GM19324 (cell line): ENCODE data around the gene EXOC4.

ENCODE experiments used
- ATAC-seq: cut with Tn5 transposase; IDR thresholded peaks from one replicate; pipeline ENCODE4 v1.9.1; 2021; ENCODE audit warnings: mild to moderate bottlenecking, moderate library complexity; ENCODE audit not compliant: unreplicated experiment, low FRiP score

The EXOC4 gene

DNA sequence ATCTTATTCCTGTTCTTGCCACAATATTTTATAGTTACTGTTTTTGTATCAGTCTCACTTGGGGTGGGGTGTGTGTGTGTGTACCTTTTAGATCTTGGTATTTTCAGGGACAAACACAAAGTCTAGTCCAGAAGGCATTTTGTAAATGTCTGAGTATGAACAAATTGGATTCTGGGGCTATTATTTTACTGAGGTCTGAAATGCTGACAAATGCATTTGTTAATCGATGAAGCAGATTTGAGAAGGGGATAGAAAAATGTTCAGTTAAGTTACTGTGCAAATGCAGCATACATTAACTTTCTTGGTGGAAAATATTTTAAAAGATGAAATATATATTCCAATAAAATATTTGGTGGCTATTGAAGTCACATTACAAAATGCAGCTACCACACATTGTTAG lies 267.4 kb downstream of the EXOC4 start:
- ATAC-seq: no peak

GRCh38 chr7:133522501-133522900 lies 269.6 kb downstream of the EXOC4 start:
- ATAC-seq: no peak

DNA sequence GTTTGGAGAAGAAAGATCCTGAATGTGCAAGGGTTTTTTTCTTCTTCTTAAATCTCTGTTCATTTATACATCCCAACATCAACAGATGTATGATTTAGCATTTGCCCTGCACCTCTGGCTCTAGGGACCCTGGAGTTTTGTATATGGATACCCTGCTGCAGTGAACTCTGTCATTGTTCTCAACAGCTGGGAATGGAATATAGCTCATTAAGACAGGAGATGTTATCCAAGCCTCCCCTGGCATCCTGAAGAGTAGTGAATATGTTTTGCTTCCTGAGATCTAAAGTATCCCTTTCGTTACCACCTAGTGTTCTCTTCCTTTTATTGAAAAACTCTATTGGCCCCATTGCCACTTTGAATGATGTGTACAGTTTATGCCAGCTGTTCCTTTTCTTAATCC lies 275.9 kb downstream of the EXOC4 start:
- ATAC-seq: no peak

DNA sequence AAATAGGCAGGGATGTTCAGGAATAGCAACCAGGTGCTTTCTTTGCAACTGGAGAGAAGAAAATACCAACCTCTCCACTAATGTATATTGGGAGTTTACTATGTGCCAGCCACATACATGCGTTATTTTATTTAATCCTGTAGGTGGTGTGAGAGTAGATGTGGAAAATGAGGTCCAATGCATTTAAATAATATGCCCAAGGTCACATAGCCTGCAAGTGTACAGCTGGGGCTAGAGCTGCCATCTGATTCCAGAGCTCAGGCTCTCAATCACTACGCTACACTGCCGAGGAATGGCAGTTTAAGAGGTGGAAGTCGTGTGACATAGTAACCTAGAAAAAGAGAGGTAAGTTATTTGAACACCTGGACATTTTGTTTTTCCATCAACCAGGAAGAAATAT lies 277.0 kb downstream of the EXOC4 start:
- ATAC-seq: no peak

- ATAC-seq: no peak
Measured at GRCh38 chr7:133530682-133531081, 277.8 kb downstream of the EXOC4 start.

- no peak for ATAC-seq
Measured at GRCh38 chr7:133534816-133535215, 281.9 kb downstream of the EXOC4 start.

DNA sequence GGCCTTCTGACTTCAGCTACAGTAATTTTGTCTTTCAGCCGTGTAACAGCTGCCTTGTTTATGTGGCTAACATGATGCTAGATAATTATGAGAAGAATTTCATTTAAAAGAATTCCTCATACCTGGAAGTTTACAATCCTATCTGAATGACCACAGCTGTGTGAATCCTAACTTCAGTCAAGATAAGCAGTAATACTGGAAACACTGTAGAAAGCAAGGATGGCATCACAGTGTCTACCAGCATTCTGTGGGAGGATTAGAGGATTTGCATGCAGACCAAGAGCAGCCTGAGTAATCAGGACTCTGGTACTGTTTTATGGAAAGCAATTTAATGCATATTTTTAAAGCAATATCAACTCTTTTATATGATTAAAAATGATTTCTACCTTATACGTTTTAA lies 282.4 kb downstream of the EXOC4 start:
- no peak for ATAC-seq

- no peak for ATAC-seq
Measured at GRCh38 chr7:133536450-133536849, 283.6 kb downstream of the EXOC4 start.

GRCh38 chr7:133539016-133539415 lies 286.1 kb downstream of the EXOC4 start:
- no peak for ATAC-seq

- ATAC-seq: no peak
Measured at GRCh38 chr7:133540096-133540860, 287.4 kb downstream of the EXOC4 start.

- ATAC-seq: no peak
Measured at GRCh38 chr7:133542209-133542780, 289.4 kb downstream of the EXOC4 start.

DNA sequence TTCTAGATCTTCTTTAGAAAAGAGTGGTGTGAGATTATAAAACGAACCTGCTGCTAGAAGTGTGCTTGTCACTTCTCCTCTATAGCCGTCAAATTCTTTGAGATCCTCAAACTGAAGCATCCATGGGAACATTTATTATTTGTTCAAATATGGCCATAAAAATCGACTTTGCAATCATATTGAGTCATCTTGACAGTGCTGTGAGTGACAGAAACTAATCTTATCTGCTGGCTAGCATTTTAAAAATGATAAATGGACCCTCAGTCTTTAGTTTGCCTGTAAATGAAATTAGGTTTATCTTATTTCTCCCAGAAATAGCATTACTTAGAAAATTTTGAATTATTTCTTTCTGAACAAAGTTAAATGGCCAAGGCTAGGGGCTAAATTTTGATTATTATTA lies 290.8 kb downstream of the EXOC4 start:
- ATAC-seq: no peak

DNA sequence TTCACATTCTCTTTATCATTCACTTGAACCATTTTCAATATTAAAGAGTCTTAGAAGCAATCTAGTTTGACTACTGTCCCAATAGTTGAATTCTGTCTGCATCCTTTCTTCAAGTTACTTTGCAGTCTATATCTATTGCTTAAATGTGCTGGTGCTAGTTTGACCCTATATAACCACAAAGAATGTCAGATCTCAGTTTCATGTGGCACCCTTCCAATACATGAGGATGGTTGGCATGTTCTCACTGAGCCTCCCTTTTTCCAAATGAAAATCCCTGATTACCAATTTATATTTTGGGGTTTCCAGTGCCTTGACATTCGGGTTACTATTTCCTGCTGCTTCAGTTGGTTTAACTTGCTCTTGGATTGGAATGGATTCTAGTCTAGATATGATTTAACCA lies 292.7 kb downstream of the EXOC4 start:
- no peak for ATAC-seq

DNA sequence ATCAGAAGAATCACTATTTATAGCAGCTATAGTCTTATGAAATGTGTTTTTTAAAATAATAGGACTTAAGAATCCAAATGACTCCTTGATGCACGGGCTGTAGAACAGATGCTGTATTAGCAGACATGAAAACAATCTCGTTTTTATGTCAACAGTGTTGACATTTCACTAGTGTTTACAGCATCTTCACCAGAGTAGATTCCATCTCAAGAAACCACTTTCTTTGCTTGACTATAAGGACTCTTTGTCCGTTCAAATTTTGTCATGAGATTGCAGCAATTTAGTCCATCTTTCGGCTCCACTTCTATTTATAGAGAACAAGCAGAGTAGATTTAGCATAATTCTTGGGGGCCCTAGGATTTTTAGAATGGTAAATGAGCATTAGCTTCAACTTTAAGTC lies 295.1 kb downstream of the EXOC4 start:
- no peak for ATAC-seq

- ATAC-seq: no peak
Measured at GRCh38 chr7:133549633-133550032, 296.8 kb downstream of the EXOC4 start.

- ATAC-seq: no peak
Measured at GRCh38 chr7:133550145-133550544, 297.3 kb downstream of the EXOC4 start.

- no peak for ATAC-seq
Measured at GRCh38 chr7:133550811-133551210, 297.9 kb downstream of the EXOC4 start.

GRCh38 chr7:133551466-133551865 lies 298.6 kb downstream of the EXOC4 start:
- ATAC-seq: no peak

GRCh38 chr7:133552079-133552478 lies 299.2 kb downstream of the EXOC4 start:
- ATAC-seq: no peak

GRCh38 chr7:133554330-133554729 lies 301.5 kb downstream of the EXOC4 start:
- ATAC-seq: no peak

DNA sequence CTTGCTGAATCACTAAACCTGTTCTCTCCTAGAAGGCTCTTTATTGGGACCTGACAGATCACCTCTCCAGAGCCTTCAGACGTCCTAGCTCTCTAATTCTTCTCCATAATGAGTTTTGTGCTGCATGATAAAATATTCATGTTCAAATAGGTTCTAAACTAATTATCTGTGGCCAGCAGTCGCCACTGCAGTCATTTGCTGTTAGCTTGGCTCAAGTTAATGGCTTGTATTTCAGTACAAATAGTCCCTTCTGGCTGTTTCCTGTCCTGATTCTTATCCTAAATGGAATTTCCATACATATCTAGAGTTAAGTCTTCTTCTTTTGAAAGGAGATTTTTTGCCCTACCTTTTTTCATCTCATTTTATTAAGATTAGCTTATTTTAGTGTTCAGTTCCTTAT lies 303.2 kb downstream of the EXOC4 start:
- ATAC-seq: no peak

DNA sequence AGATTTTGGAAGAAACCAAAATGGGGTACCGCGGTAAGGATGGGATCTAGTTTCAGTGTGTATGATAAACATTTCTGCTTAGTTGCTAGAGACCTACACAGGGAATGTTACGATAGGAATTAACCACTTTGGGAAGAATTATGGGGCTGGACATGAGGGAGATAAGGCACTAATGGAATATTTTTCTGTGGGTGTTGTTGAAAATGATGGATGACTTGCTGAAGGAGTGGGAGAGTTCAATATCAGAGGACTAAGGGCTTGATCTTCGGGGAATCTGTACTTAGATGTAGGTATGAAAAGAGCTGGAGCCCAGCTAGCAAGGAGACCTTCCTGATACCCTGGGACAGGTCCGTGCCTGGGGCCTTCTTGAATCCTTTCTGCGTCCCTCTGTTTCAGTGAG lies 303.7 kb downstream of the EXOC4 start:
- no peak for ATAC-seq
